AG09309 (cell line): ENCODE measurements around the gene TARM1.

Experiments
- DNase-seq: peaks from one replicate; pipeline ENCODE4 v3.0.0-alpha.2; 2010; ENCODE audit warnings: low read depth
- H3K4me3 ChIP-seq: 2 replicates; pipeline ENCODE4 v1.5.1; 2011; ENCODE audit warnings: mild to moderate bottlenecking, low read depth, low read length, moderate library complexity; ENCODE audit not compliant: control insufficient read depth
- TF ChIP-seq, protein P1 (sequence below): IDR thresholded peaks from 2 replicates; pipeline ENCODE4 v1.5.1; 2011; ENCODE audit warnings: mild to moderate bottlenecking, low read depth, low read length, inconsistent platforms; ENCODE audit not compliant: insufficient read depth, control insufficient read depth; ENCODE audit errors: missing control alignments

TARM1 gene

DNA sequence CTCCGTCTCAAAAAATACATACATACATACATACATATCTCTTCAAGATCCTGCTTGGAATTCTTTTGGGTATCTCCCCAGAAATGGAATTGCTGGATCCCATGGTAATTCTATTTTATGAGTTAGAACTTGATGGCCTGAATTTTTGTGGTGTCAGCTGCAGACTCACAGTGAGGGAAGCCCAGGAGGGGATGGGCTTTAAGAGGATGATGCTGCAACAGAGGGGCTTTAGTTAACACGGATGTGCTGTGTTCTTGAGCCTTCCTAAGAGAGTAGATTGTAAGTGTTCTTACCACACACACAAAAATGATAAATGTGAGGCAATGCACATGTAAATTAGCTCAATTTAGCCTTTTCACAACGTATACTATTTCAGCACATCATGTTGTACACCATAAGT, 58.0 kb downstream of the TARM1 start:
- no peak for DNase-seq

DNA sequence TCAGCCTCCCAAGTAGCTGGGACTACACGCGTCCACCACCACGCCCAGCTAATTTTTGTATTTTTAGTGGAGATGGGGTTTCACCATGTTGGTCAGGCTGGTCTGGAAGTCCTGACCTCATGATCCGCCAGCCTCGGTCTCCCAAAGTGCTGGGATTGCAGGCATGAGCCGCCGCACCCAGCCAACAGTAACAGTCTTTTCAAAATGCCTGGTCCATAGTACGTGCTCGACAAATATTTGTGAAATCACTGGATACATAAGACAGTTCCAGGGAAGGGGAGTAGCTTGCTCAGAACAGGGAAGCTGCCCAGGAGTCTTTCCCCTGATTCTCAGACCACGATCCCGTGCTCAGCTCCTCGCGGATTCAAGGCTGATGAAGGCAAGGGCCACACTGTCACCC, 59.2 kb downstream of the TARM1 start:
- DNase-seq = no peak
- TF ChIP-seq, protein P1, sequence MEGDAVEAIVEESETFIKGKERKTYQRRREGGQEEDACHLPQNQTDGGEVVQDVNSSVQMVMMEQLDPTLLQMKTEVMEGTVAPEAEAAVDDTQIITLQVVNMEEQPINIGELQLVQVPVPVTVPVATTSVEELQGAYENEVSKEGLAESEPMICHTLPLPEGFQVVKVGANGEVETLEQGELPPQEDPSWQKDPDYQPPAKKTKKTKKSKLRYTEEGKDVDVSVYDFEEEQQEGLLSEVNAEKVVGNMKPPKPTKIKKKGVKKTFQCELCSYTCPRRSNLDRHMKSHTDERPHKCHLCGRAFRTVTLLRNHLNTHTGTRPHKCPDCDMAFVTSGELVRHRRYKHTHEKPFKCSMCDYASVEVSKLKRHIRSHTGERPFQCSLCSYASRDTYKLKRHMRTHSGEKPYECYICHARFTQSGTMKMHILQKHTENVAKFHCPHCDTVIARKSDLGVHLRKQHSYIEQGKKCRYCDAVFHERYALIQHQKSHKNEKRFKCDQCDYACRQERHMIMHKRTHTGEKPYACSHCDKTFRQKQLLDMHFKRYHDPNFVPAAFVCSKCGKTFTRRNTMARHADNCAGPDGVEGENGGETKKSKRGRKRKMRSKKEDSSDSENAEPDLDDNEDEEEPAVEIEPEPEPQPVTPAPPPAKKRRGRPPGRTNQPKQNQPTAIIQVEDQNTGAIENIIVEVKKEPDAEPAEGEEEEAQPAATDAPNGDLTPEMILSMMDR = no peak
- no peak overlapping the region for H3K4me3 ChIP-seq

More for the DNA sequence above, 58.0 kb downstream of the TARM1 start:
- TF ChIP-seq, protein P1 = no peak
- no peak overlapping the region for H3K4me3 ChIP-seq

DNA sequence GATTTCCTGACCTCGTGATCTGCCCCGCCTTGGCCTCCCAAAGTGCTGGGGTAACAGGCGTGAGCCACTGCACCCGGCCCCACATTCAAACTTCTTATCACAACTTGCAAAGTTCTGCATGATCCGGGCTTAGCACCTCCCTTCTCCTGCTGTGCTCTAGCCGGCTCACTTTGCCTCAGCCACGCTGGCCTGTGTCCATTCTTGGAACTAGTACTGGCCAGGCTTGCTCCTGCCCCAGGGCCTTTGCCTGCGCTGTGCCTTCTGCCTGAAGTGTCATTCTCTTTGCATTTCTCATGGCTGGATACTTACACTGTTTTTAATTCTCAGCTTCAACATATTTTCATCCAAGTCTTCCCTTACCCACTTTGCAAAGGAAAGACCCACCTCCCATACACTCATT, 59.8 kb downstream of the TARM1 start:
- no peak overlapping the region for H3K4me3 ChIP-seq
- DNase-seq = no peak
- TF ChIP-seq, protein P1 = no peak
